Measurements from ENCODE around the gene ZNF26.

DNA sequence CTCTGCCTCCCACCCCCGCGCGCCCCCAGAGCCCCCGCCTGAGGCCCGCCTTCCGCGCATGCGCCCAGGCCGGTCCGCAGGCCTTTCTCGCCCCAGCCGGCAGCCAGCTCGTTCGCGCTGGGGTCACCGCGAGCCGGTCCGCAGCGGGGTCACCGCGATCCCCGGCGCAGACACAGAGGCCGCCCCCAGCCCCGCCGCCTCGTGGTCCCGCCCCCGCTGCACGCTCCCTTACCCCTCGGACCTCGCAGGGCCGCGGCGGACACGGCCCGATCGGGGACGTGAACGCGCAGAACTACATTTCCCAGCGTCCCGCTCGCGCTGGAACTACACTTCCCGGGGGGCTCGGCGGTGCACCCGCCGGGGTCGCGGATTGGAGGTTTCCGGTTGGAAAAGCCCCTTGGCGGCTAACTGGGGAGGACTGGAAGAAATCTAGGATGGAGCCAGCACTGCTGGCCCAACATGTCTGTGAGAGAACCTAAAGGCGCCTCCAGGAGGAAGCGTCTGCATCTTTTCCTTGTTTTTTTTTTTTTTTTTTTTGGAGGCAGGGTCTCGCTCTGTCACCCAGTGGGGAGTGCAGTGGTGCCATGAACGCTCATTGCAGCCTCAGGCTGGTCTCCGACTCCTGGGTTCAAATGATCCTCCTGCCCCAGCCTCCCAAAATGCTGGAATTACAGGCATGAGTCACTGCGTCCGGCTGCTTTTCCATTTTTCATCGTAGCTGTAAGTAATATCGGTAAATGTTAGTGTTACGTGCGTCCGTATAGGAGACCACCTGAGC is 30.0 kb upstream of the ZNF26 start, which contains the start of gene ZNF605:
- TF ChIP-seq, protein P1, sequence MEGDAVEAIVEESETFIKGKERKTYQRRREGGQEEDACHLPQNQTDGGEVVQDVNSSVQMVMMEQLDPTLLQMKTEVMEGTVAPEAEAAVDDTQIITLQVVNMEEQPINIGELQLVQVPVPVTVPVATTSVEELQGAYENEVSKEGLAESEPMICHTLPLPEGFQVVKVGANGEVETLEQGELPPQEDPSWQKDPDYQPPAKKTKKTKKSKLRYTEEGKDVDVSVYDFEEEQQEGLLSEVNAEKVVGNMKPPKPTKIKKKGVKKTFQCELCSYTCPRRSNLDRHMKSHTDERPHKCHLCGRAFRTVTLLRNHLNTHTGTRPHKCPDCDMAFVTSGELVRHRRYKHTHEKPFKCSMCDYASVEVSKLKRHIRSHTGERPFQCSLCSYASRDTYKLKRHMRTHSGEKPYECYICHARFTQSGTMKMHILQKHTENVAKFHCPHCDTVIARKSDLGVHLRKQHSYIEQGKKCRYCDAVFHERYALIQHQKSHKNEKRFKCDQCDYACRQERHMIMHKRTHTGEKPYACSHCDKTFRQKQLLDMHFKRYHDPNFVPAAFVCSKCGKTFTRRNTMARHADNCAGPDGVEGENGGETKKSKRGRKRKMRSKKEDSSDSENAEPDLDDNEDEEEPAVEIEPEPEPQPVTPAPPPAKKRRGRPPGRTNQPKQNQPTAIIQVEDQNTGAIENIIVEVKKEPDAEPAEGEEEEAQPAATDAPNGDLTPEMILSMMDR (IDR thresholded peaks at IDR 0.05; ENCODE audit: low read depth, low read length), result no peak
- no peak for TF ChIP-seq EZH2phosphoT487 (IDR thresholded peaks at IDR 0.05; ENCODE audit: low read depth)
